Keratinocyte (primary cell): ENCODE measurements around the gene BBS2. TPM values are rescaled to one million over a fixed set of nuclear protein-coding genes. Genes with fewer than 3 reads are reported as not detected.

Experiments
- DNase-seq: peaks from one replicate; pipeline ENCODE4 v3.0.0-alpha.2; 2011; ENCODE audit warnings: low read depth, missing footprints, low spot score
- FAIRE-seq: peaks from 2 replicates; lab custom pipeline; 2011; peaks lifted over from hg19 to GRCh38; lab: Jason Lieb, UNC
- H2AFZ ChIP-seq: 2 replicates; pipeline ENCODE4 v1.6.0; 2012; ENCODE audit warnings: low read length, control low read depth, inconsistent platforms; ENCODE audit not compliant: control insufficient read depth
- H3K27ac ChIP-seq: 2 replicates; pipeline ENCODE4 v1.5.1; 2011; ENCODE audit warnings: low read length; ENCODE audit not compliant: control insufficient read depth, insufficient read depth
- H3K27me3 ChIP-seq: 3 replicates; pipeline ENCODE4 v1.6.0; 2011; ENCODE audit warnings: low read length; ENCODE audit not compliant: control insufficient read depth, insufficient read depth; ENCODE audit errors: extremely low read depth
- H3K36me3 ChIP-seq, 2 experiments: 2 replicates in 1 of 2; 3 replicates in 1 of 2; pipeline ENCODE4 v1.5.1; 2011; ENCODE audit warnings: low read length in 2 of 2, mild to moderate bottlenecking in 1 of 2; ENCODE audit not compliant: control insufficient read depth in 2 of 2, insufficient read depth in 2 of 2; ENCODE audit errors: extremely low read depth in 1 of 2
- H3K4me1 ChIP-seq: 3 replicates; pipeline ENCODE4 v1.5.1; 2011; ENCODE audit warnings: low read length; ENCODE audit not compliant: control insufficient read depth, insufficient read depth; ENCODE audit errors: extremely low read depth
- H3K4me2 ChIP-seq: 3 replicates; pipeline ENCODE4 v1.6.0; 2011; ENCODE audit warnings: low read depth, low read length; ENCODE audit not compliant: control insufficient read depth, insufficient read depth; ENCODE audit errors: extremely low read depth
- H3K4me3 ChIP-seq, 3 experiments: fragments of 200-600 bp in 1 of 3; sonication (generic) in 1 of 3; 2 replicates in 2 of 3; 3 replicates in 1 of 3; pipeline ENCODE4 v1.5.1; 2011 to 2016; ENCODE audit warnings: low read length in 3 of 3, mild to moderate bottlenecking in 3 of 3, control low read depth in 2 of 3, inconsistent platforms in 1 of 3, low read depth in 1 of 3, mixed read lengths in 1 of 3, mixed run types in 1 of 3, moderate library complexity in 1 of 3; ENCODE audit not compliant: control insufficient read depth in 2 of 3, insufficient read depth in 2 of 3; ENCODE audit errors: extremely low read depth in 1 of 3
- H3K79me2 ChIP-seq: 2 replicates; pipeline ENCODE4 v1.6.0; 2012; ENCODE audit warnings: low read length; ENCODE audit not compliant: control insufficient read depth, insufficient read depth
- H3K9ac ChIP-seq: 3 replicates; pipeline ENCODE4 v1.6.0; 2011; ENCODE audit warnings: low read length; ENCODE audit not compliant: control insufficient read depth, insufficient read depth; ENCODE audit errors: extremely low read depth
- H3K9me1 ChIP-seq: 3 replicates; pipeline ENCODE4 v1.6.0; 2011; ENCODE audit warnings: low read length; ENCODE audit not compliant: control insufficient read depth, insufficient read depth; ENCODE audit errors: extremely low read depth
- H3K9me3 ChIP-seq: 2 replicates; pipeline ENCODE4 v1.5.1; 2012; ENCODE audit warnings: low read depth, low read length; ENCODE audit not compliant: control insufficient read depth
- H4K20me1 ChIP-seq: 3 replicates; pipeline ENCODE4 v1.6.0; 2011; ENCODE audit warnings: low read length; ENCODE audit not compliant: control insufficient read depth, insufficient read depth; ENCODE audit errors: extremely low read depth
- EZH2 ChIP-seq: IDR thresholded peaks from one replicate; pipeline ENCODE4 v1.6.1; 2012; ENCODE audit warnings: inconsistent platforms, mild to moderate bottlenecking, low read length, moderate library complexity
- dilution Hi-C: fragments of 300-500 bp; cut with MboI; formaldehyde crosslinking; loops from one replicate; pipeline ENCODE4 v1.7.0; 2020; ENCODE audit warnings: low sequenced_read_pairs; ENCODE audit not compliant: extremely low pct_ligation_motif_present
- polyA plus RNA-seq, 5 experiments: library from polyadenylated mRNA; depleted of rRNA in 3 of 5; stranded (reverse) in 3 of 5; stranded (forward) in 1 of 5; unstranded in 1 of 5; fragments of >200 nt; gene quantifications; 1 replicate in 1 of 5; 2 replicates in 3 of 5; 3 replicates in 1 of 5; pipeline versions ENCODE4 v1.2.1 to v1.2.3, GENCODE V29; 2011 to 2012; ENCODE audit warnings: missing spikeins in 2 of 5, low read depth in 1 of 5, low replicate concordance in 1 of 5
- TF ChIP-seq, protein P1 (sequence below), 3 experiments: IDR thresholded peaks in 1 of 3; conservative IDR thresholded peaks in 1 of 3; optimal IDR thresholded peaks in 1 of 3; 2 replicates in 2 of 3; 3 replicates in 1 of 3; pipeline versions ENCODE3 to v1.5.1; 2011; ENCODE audit warnings: low read length in 3 of 3, mild to moderate bottlenecking in 3 of 3, moderate library complexity in 2 of 3, control low read depth in 1 of 3, inconsistent platforms in 1 of 3; ENCODE audit not compliant: insufficient read depth in 2 of 3; ENCODE audit errors: extremely low read depth in 1 of 3

BBS2 gene
- polyA plus RNA-seq, 1 donor (not counting 4 experiments of a cell fraction or from before 2014, with no cell fraction given) = 76.1 TPM

DNA sequence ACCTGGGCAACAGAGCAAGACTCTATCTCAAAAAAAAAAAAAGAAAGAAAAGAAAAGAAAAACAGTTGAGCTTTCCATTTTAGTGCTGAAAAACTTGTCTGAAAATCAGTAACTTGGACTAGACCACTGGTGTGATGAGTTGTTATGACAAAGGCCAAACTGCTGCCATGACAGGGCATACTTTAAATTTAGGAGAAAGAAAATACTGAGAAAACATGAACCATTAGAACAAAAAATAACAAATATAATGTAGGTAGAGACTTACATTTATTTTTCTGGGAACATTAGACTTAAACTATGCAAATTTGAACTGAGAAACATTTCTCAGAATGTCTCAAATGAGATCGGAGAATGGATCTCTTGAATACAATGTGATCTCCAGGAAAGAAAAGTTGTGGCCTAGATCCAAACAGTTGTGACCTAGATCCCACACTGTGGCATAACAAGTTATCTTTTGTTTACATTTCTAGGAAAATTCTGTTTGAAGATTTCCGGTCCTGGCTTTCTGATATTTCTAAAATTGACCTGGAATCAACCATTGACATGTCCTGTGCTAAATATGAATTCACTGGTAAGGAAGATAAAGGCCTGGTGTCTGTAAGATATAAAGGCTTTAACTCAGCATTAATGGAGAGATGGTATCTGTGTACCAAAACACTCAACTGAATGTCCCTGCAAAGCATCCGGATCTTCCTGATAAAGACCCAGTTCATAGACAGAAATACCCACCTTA is 57.6 kb downstream of the BBS2 start:
- Histone ChIP-seq H3K36me3 (peaks cover 22 to 33% of the 10 kb centered on the region in 2 experiments), H3K9ac (no peak overlapping the region)
- TF ChIP-seq, protein P1, sequence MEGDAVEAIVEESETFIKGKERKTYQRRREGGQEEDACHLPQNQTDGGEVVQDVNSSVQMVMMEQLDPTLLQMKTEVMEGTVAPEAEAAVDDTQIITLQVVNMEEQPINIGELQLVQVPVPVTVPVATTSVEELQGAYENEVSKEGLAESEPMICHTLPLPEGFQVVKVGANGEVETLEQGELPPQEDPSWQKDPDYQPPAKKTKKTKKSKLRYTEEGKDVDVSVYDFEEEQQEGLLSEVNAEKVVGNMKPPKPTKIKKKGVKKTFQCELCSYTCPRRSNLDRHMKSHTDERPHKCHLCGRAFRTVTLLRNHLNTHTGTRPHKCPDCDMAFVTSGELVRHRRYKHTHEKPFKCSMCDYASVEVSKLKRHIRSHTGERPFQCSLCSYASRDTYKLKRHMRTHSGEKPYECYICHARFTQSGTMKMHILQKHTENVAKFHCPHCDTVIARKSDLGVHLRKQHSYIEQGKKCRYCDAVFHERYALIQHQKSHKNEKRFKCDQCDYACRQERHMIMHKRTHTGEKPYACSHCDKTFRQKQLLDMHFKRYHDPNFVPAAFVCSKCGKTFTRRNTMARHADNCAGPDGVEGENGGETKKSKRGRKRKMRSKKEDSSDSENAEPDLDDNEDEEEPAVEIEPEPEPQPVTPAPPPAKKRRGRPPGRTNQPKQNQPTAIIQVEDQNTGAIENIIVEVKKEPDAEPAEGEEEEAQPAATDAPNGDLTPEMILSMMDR (optimal IDR thresholded peaks at IDR 0.05 in 1 of 3, IDR thresholded peaks at IDR 0.05 in 1 of 3, conservative IDR thresholded peaks at IDR 0.05 in 1 of 3; ENCODE audit: extremely low read depth in 1 of 3, insufficient read depth in 2 of 3, low read length in 3 of 3) = no peak
- TF ChIP-seq EZH2 = no peak

DNA sequence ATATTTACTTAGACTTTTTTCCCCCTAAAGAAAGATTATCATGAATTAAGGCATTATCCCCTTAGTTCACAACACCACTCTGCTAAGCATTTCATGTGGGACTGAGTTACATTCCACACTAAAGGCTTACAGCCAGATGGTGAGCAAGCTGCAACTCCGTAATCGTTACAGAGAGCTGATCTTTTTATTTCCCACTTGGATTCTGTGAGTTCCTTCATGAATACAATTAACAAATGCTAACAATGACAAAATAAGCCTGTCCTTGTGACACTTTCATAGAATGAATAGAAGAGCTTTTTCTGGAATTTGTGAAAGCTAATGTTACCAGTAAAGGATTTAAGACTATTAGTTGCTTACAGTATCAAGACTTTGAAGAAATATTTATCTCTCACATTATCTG is 59.7 kb downstream of the BBS2 start:
- Histone ChIP-seq H3K9me3 (no peaks in the 10 kb centered on the region), H3K4me3 (no peak overlapping the region), H3K4me2 (no peak overlapping the region), H3K4me1 (no peaks in the 10 kb centered on the region), H3K9me1 (no peaks in the 10 kb centered on the region), H3K27me3 (no peaks in the 10 kb centered on the region), H3K27ac (no peak overlapping the region), H4K20me1 (no peaks in the 10 kb centered on the region), H3K9ac (no peak overlapping the region), H3K79me2 (no peaks in the 10 kb centered on the region), H3K36me3 (peaks cover 22 to 23% of the 10 kb centered on the region in 2 experiments), H2AFZ (no peak overlapping the region)
- TF ChIP-seq, protein P1 (optimal IDR thresholded peaks at IDR 0.05 in 1 of 3, IDR thresholded peaks at IDR 0.05 in 1 of 3, conservative IDR thresholded peaks at IDR 0.05 in 1 of 3; ENCODE audit: extremely low read depth in 1 of 3, insufficient read depth in 2 of 3, low read length in 3 of 3) = no peak
- TF ChIP-seq EZH2 = no peak
- dilution Hi-C loops = no loop called here
- DNase-seq (no peak), FAIRE-seq (no peak)

More for the DNA sequence above, 57.6 kb downstream of the BBS2 start:
- H2AFZ ChIP-seq = no peak overlapping the region
- no peak overlapping the region for H3K4me3 ChIP-seq
- H3K27me3 ChIP-seq = no peaks in the 10 kb centered on the region
- no peaks in the 10 kb centered on the region for H3K4me1 ChIP-seq
- no peak for DNase-seq
- no peaks in the 10 kb centered on the region for H4K20me1 ChIP-seq
- no peaks in the 10 kb centered on the region for H3K9me3 ChIP-seq
- no peak overlapping the region for H3K4me2 ChIP-seq
- dilution Hi-C loops = no loop called here
- H3K9me1 ChIP-seq = no peaks in the 10 kb centered on the region
- no peak for FAIRE-seq
- H3K27ac ChIP-seq = no peak overlapping the region
- H3K79me2 ChIP-seq = no peaks in the 10 kb centered on the region
